HEK293 (cell line): ENCODE results near the gene UPK1A.

ENCODE experiments used
- FEZF1 ChIP-seq: fragments of 450-650 bp; formaldehyde crosslinking; IDR thresholded peaks from 2 replicates; pipeline ENCODE4 v1.5.1; 2016; ENCODE audit warnings: missing biosample characterization, missing genetic modification characterization
- KLF16 ChIP-seq: fragments of 450-650 bp; formaldehyde crosslinking; IDR thresholded peaks from 2 replicates; pipeline ENCODE4 v1.5.1; 2017; ENCODE audit warnings: missing biosample characterization, missing genetic modification characterization
- PRDM1 ChIP-seq: fragments of 450-650 bp; formaldehyde crosslinking; IDR thresholded peaks from 2 replicates; pipeline ENCODE4; 2016; ENCODE audit warnings: missing biosample characterization, missing genetic modification characterization
- TRIM28 ChIP-seq: IDR thresholded peaks from 2 replicates; pipeline ENCODE4 v1.6.1; 2011; ENCODE audit warnings: low read length, control low read depth, borderline replicate concordance
- YY1 ChIP-seq: fragments of 450-650 bp; formaldehyde crosslinking; IDR thresholded peaks from 2 replicates; pipeline ENCODE4 v1.5.1; 2018; ENCODE audit warnings: missing biosample characterization, missing genetic modification characterization
- ZBTB17 ChIP-seq: fragments of 450-650 bp; formaldehyde crosslinking; IDR thresholded peaks from 2 replicates; pipeline ENCODE4 v1.5.1; 2016; ENCODE audit warnings: missing biosample characterization, missing genetic modification characterization
- ZBTB48 ChIP-seq: fragments of 450-650 bp; formaldehyde crosslinking; IDR thresholded peaks from 2 replicates; pipeline ENCODE4 v1.5.1; 2016; ENCODE audit warnings: missing biosample characterization, missing genetic modification characterization
- ZNF112 ChIP-seq: fragments of 450-650 bp; formaldehyde crosslinking; IDR thresholded peaks from 2 replicates; pipeline ENCODE4 v1.5.0; 2017; ENCODE audit warnings: missing biosample characterization, missing genetic modification characterization
- ZNF175 ChIP-seq: fragments of 450-650 bp; formaldehyde crosslinking; IDR thresholded peaks from 2 replicates; pipeline ENCODE4 v1.5.1; 2016; ENCODE audit warnings: missing biosample characterization, missing genetic modification characterization
- ZNF184 ChIP-seq: fragments of 450-650 bp; IDR thresholded peaks from 2 replicates; pipeline ENCODE4 v1.5.1; 2018; ENCODE audit warnings: missing biosample characterization, mild to moderate bottlenecking, missing genetic modification characterization
- ZNF214 ChIP-seq: fragments of 450-650 bp; formaldehyde crosslinking; IDR thresholded peaks from 2 replicates; pipeline ENCODE4 v1.5.1; 2017; ENCODE audit warnings: missing biosample characterization, mild to moderate bottlenecking, missing genetic modification characterization, borderline replicate concordance
- ZNF335 ChIP-seq: fragments of 450-650 bp; formaldehyde crosslinking; conservative IDR thresholded peaks from 2 replicates; pipeline ENCODE4 v1.5.1; 2016; ENCODE audit warnings: missing biosample characterization, missing genetic modification characterization
- ZNF521 ChIP-seq: fragments of 450-650 bp; formaldehyde crosslinking; IDR thresholded peaks from 2 replicates; pipeline ENCODE4 v1.5.1; 2017; ENCODE audit warnings: missing biosample characterization, mild to moderate bottlenecking, missing genetic modification characterization
- ZNF707 ChIP-seq: fragments of 450-650 bp; formaldehyde crosslinking; IDR thresholded peaks from 2 replicates; pipeline ENCODE4 v1.5.1; 2016; ENCODE audit warnings: missing biosample characterization, missing genetic modification characterization
- ZNF768 ChIP-seq: fragments of 450-650 bp; formaldehyde crosslinking; IDR thresholded peaks from 2 replicates; pipeline ENCODE4 v1.5.1; 2018; ENCODE audit warnings: missing biosample characterization, mild to moderate bottlenecking, missing genetic modification characterization
- ZSCAN30 ChIP-seq: fragments of 450-650 bp; IDR thresholded peaks from 2 replicates; pipeline ENCODE4 v1.5.1; 2018; ENCODE audit warnings: missing biosample characterization, mild to moderate bottlenecking, missing genetic modification characterization, moderate library complexity
- TF ChIP-seq, protein P1 (sequence below): fragments of 450-650 bp; formaldehyde crosslinking; IDR thresholded peaks from 2 replicates; pipeline ENCODE4 v1.5.1; 2016; ENCODE audit warnings: missing biosample characterization, missing genetic modification characterization
- TF ChIP-seq, protein P2 (sequence below): fragments of 450-650 bp; formaldehyde crosslinking; IDR thresholded peaks from 2 replicates; pipeline ENCODE4 v1.5.1; 2016; ENCODE audit warnings: missing biosample characterization, missing genetic modification characterization
- TF ChIP-seq, protein P3 (sequence below): fragments of 450-650 bp; IDR thresholded peaks from 2 replicates; pipeline ENCODE4 v1.5.1; 2018; ENCODE audit warnings: missing biosample characterization, missing genetic modification characterization
- TF ChIP-seq, protein P4 (sequence below): fragments of 450-650 bp; formaldehyde crosslinking; IDR thresholded peaks from 2 replicates; pipeline ENCODE4 v1.5.1; 2016; ENCODE audit warnings: missing biosample characterization, missing genetic modification characterization
- TF ChIP-seq, protein P5 (sequence below): sonication (generic); formaldehyde crosslinking; IDR thresholded peaks from 2 replicates; pipeline ENCODE4 v1.8.1; 2022; ENCODE audit warnings: mild to moderate bottlenecking, moderate library complexity, missing genetic modification reagents
- TF ChIP-seq, protein P6 (sequence below): IDR thresholded peaks from 2 replicates; pipeline ENCODE4 v1.6.1; 2011; ENCODE audit warnings: mild to moderate bottlenecking, low read depth, low read length, borderline replicate concordance
- TF ChIP-seq, protein P7 (sequence below): fragments of 450-650 bp; formaldehyde crosslinking; IDR thresholded peaks from 2 replicates; pipeline ENCODE4 v1.5.1; 2016; ENCODE audit warnings: missing biosample characterization, missing genetic modification characterization
- TF ChIP-seq, protein P8 (sequence below): fragments of 450-650 bp; formaldehyde crosslinking; IDR thresholded peaks from 2 replicates; pipeline ENCODE4 v1.5.1; 2017; ENCODE audit warnings: missing biosample characterization, missing genetic modification characterization

Gene UPK1A

DNA sequence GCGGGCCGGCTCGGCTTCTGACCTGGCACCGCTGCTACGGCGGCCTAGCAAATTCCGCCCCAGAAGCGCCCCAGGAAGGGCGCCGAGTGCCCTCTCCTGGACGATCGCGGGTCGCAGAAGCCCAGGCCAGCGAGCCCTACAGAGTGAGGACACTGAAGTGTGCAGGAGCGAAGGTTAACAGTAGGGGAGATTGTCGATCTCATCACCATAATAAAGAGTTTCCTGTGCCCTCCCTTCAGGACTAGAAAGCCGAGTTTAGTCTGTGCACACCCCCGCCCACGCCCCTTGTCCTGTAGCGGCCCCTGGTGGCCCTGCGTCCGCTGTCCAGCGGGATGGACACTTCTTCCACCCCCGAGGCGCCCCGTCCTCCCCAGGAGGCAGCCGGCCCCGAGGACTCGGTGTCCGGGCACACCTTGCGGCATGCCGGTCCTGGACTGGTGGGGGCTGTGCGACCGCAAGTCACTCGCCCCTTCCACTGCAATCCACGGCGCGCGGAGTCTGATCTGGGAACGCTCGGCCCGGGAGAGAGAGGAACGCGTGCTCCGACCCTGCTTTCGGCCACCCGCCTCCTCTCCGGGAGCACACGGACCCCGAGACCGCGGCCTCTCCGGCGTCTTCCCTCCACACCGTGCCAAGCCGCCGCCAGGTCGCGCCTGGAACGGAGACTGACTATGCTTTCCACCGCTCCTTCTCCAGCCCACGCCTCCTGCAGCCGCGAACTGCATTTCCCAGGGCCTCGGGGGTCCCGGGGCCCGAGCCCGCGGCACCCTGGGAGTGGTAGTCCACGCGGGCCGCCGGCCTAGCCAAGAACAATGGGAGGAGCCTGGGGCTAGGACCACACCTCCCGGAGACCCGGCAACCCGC, 50.7 kb downstream of the UPK1A start (continued):
- TF ChIP-seq ZNF521 (no peak), PRDM1 (peak; percentile 44), ZNF707 (no peak; the same call in 1 of the 2 replicates), ZNF184 (no peak), ZBTB17 (peak; percentile 100), ZNF768 (tag by site-specific recombination) (no peak), ZNF214 (tag by site-specific recombination) (no peak), ZNF335 (tag by site-specific recombination) (peak; percentile 98), FEZF1 (tag by site-specific recombination) (no peak), ZNF175 (no peak), KLF16 (tag by site-specific recombination) (peak; percentile 96), ZBTB48 (tag by site-specific recombination) (peak; percentile 82), ZSCAN30 (tag by site-specific recombination) (peak; percentile 95; the same call in 1 of the 2 replicates), ZNF112 (tag by site-specific recombination) (no peak), YY1 (tag by site-specific recombination) (peak; percentile 86), TRIM28 (peak; percentile 85; the same call in 1 of the 2 replicates)
- TF ChIP-seq, protein P1, sequence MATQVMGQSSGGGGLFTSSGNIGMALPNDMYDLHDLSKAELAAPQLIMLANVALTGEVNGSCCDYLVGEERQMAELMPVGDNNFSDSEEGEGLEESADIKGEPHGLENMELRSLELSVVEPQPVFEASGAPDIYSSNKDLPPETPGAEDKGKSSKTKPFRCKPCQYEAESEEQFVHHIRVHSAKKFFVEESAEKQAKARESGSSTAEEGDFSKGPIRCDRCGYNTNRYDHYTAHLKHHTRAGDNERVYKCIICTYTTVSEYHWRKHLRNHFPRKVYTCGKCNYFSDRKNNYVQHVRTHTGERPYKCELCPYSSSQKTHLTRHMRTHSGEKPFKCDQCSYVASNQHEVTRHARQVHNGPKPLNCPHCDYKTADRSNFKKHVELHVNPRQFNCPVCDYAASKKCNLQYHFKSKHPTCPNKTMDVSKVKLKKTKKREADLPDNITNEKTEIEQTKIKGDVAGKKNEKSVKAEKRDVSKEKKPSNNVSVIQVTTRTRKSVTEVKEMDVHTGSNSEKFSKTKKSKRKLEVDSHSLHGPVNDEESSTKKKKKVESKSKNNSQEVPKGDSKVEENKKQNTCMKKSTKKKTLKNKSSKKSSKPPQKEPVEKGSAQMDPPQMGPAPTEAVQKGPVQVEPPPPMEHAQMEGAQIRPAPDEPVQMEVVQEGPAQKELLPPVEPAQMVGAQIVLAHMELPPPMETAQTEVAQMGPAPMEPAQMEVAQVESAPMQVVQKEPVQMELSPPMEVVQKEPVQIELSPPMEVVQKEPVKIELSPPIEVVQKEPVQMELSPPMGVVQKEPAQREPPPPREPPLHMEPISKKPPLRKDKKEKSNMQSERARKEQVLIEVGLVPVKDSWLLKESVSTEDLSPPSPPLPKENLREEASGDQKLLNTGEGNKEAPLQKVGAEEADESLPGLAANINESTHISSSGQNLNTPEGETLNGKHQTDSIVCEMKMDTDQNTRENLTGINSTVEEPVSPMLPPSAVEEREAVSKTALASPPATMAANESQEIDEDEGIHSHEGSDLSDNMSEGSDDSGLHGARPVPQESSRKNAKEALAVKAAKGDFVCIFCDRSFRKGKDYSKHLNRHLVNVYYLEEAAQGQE (tag by site-specific recombination) = peak; percentile 94
- TF ChIP-seq, protein P2, sequence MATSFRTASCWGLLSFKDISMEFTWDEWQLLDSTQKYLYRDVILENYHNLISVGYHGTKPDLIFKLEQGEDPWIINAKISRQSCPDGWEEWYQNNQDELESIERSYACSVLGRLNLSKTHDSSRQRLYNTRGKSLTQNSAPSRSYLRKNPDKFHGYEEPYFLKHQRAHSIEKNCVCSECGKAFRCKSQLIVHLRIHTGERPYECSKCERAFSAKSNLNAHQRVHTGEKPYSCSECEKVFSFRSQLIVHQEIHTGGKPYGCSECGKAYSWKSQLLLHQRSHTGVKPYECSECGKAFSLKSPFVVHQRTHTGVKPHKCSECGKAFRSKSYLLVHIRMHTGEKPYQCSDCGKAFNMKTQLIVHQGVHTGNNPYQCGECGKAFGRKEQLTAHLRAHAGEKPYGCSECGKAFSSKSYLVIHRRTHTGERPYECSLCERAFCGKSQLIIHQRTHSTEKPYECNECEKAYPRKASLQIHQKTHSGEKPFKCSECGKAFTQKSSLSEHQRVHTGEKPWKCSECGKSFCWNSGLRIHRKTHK (tag by site-specific recombination) = no peak
- TF ChIP-seq, protein P3, sequence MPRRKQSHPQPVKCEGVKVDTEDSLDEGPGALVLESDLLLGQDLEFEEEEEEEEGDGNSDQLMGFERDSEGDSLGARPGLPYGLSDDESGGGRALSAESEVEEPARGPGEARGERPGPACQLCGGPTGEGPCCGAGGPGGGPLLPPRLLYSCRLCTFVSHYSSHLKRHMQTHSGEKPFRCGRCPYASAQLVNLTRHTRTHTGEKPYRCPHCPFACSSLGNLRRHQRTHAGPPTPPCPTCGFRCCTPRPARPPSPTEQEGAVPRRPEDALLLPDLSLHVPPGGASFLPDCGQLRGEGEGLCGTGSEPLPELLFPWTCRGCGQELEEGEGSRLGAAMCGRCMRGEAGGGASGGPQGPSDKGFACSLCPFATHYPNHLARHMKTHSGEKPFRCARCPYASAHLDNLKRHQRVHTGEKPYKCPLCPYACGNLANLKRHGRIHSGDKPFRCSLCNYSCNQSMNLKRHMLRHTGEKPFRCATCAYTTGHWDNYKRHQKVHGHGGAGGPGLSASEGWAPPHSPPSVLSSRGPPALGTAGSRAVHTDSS (tag by site-specific recombination) = peak; percentile 48; the same call in 1 of the 2 replicates
- TF ChIP-seq, protein P4, sequence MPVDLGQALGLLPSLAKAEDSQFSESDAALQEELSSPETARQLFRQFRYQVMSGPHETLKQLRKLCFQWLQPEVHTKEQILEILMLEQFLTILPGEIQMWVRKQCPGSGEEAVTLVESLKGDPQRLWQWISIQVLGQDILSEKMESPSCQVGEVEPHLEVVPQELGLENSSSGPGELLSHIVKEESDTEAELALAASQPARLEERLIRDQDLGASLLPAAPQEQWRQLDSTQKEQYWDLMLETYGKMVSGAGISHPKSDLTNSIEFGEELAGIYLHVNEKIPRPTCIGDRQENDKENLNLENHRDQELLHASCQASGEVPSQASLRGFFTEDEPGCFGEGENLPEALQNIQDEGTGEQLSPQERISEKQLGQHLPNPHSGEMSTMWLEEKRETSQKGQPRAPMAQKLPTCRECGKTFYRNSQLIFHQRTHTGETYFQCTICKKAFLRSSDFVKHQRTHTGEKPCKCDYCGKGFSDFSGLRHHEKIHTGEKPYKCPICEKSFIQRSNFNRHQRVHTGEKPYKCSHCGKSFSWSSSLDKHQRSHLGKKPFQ (tag by site-specific recombination) = peak; percentile 42; the same call in 1 of the 2 replicates
- TF ChIP-seq, protein P5, sequence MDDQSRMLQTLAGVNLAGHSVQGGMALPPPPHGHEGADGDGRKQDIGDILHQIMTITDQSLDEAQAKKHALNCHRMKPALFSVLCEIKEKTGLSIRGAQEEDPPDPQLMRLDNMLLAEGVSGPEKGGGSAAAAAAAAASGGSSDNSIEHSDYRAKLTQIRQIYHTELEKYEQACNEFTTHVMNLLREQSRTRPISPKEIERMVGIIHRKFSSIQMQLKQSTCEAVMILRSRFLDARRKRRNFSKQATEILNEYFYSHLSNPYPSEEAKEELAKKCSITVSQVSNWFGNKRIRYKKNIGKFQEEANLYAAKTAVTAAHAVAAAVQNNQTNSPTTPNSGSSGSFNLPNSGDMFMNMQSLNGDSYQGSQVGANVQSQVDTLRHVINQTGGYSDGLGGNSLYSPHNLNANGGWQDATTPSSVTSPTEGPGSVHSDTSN (CRISPR knock-in tag) = peak; percentile 7; the same call in 1 of the 2 replicates
- TF ChIP-seq, protein P6, sequence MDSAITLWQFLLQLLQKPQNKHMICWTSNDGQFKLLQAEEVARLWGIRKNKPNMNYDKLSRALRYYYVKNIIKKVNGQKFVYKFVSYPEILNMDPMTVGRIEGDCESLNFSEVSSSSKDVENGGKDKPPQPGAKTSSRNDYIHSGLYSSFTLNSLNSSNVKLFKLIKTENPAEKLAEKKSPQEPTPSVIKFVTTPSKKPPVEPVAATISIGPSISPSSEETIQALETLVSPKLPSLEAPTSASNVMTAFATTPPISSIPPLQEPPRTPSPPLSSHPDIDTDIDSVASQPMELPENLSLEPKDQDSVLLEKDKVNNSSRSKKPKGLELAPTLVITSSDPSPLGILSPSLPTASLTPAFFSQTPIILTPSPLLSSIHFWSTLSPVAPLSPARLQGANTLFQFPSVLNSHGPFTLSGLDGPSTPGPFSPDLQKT = no peak; the same call in 1 of the 2 replicates
- TF ChIP-seq, protein P7, sequence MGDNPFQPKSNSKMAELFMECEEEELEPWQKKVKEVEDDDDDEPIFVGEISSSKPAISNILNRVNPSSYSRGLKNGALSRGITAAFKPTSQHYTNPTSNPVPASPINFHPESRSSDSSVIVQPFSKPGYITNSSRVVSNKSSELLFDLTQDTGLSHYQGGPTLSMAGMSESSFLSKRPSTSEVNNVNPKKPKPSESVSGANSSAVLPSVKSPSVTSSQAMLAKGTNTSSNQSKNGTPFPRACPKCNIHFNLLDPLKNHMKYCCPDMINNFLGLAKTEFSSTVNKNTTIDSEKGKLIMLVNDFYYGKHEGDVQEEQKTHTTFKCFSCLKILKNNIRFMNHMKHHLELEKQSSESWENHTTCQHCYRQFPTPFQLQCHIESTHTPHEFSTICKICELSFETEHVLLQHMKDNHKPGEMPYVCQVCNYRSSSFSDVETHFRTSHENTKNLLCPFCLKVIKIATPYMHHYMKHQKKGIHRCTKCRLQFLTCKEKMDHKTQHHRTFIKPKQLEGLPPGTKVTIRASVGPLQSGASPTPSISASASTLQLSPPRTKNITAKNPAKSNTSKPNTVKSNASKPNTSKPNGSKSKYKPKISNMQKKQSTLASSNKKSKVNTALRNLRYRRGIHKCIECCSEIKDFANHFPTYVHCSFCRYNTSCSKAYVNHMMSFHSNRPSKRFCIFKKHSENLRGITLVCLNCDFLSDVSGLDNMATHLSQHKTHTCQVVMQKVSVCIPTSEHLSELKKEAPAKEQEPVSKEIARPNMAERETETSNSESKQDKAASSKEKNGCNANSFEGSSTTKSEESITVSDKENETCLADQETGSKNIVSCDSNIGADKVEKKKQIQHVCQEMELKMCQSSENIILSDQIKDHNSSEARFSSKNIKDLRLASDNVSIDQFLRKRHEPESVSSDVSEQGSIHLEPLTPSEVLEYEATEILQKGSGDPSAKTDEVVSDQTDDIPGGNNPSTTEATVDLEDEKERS (tag by site-specific recombination) = no peak
- TF ChIP-seq, protein P8, sequence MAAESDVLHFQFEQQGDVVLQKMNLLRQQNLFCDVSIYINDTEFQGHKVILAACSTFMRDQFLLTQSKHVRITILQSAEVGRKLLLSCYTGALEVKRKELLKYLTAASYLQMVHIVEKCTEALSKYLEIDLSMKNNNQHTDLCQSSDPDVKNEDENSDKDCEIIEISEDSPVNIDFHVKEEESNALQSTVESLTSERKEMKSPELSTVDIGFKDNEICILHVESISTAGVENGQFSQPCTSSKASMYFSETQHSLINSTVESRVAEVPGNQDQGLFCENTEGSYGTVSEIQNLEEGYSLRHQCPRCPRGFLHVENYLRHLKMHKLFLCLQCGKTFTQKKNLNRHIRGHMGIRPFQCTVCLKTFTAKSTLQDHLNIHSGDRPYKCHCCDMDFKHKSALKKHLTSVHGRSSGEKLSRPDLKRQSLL = no peak
